A549 (cell line): ENCODE results near the gene ITPRIP. TPM values are rescaled to one million over a fixed set of nuclear protein-coding genes. Genes with fewer than 3 reads are reported as not detected.

Experiments
- ATAC-seq, 2 experiments: fragments of 200-7000 bp in 1 of 2; fragments of >200 bp in 1 of 2; cut with Nextera tagmentation in 1 of 2; cut with Tn5 transposase in 1 of 2; 3 replicates each; pipeline versions ENCODE4 v1.8.0 to v1.9.1; 2018 to 2020; ENCODE audit warnings: mild to moderate bottlenecking in 1 of 2, moderate library complexity in 1 of 2
- CTCF ChIA-PET: fragments of 300-600 bp; sonication (Branson Sonifier 250); formaldehyde crosslinking; extraction: SDS; loops from one replicate; lab custom pipeline; 2021; ENCODE audit warnings: antibody characterized with exemption, inconsistent platforms; lab: Yijun Ruan, JAX
- POLR2A ChIA-PET: fragments of 350-600 bp; formaldehyde crosslinking; extraction: SDS; loops from one replicate; lab custom pipeline; 2021; ENCODE audit warnings: antibody characterized with exemption, inconsistent platforms; lab: Yijun Ruan, JAX
- DNase-seq, 2 experiments: peaks; one replicate each; pipeline versions ENCODE4 v3.0.0 to v3.0.0-alpha.2; 2011 to 2016; ENCODE audit warnings: low read depth in 1 of 2, low spot score in 1 of 2
- FAIRE-seq: peaks from 2 replicates; lab custom pipeline; 2011; peaks lifted over from hg19 to GRCh38; lab: Jason Lieb, UNC
- H3K27ac ChIP-seq, 2 experiments: fragments of >200 bp; sonication (Bioruptor Twin); formaldehyde crosslinking; 3 replicates each; pipeline ENCODE4 v1.5.1; 2016 to 2017
- H3K4me1 ChIP-seq: fragments of >200 bp; sonication (Bioruptor Twin); formaldehyde crosslinking; 3 replicates; pipeline ENCODE4 v1.6.1; 2016
- H3K4me2 ChIP-seq: fragments of >200 bp; sonication (Bioruptor Twin); formaldehyde crosslinking; 3 replicates; pipeline ENCODE4 v1.6.1; 2016
- H3K4me3 ChIP-seq: fragments of >200 bp; sonication (Bioruptor Twin); formaldehyde crosslinking; 3 replicates; pipeline ENCODE4 v1.5.1; 2016
- H3K9me3 ChIP-seq: fragments of >200 bp; sonication (Bioruptor Twin); formaldehyde crosslinking; 3 replicates; pipeline ENCODE4 v1.6.1; 2016
- BCL3 ChIP-seq: fragments of >200 bp; sonication (Bioruptor Twin); formaldehyde crosslinking; IDR thresholded peaks from 3 replicates; pipeline ENCODE4 v1.6.1; 2016
- CBX2 ChIP-seq: fragments of 200-600 bp; sonication (generic); IDR thresholded peaks from 2 replicates; pipeline ENCODE4 v1.6.1; 2016; ENCODE audit warnings: low read depth, mild to moderate bottlenecking, borderline replicate concordance
- CBX8 ChIP-seq: fragments of 200-600 bp; sonication (generic); IDR thresholded peaks from 2 replicates; pipeline ENCODE4 v1.6.1; 2016
- CEBPB ChIP-seq, 2 experiments: fragments of >200 bp in 1 of 2; sonication (Bioruptor Twin) in 1 of 2; formaldehyde crosslinking in 1 of 2; IDR thresholded peaks; 2 replicates each; pipeline ENCODE4 v1.6.1; 2012 to 2016
- EHF ChIP-seq: fragments of 250-450 bp; sonication (Bioruptor Pico); IDR thresholded peaks from 2 replicates; pipeline ENCODE4 v1.5.0; 2020; ENCODE audit warnings: mild to moderate bottlenecking
- EP300 ChIP-seq, 2 experiments: fragments of >200 bp; sonication (Bioruptor Twin); formaldehyde crosslinking; IDR thresholded peaks; 2 replicates in 1 of 2; 3 replicates in 1 of 2; pipeline ENCODE4 v1.6.1; 2016 to 2017
- FOSB ChIP-seq: fragments of 250-450 bp; sonication (Bioruptor Pico); IDR thresholded peaks from 2 replicates; pipeline ENCODE4 v1.5.0; 2020; ENCODE audit warnings: mild to moderate bottlenecking, moderate library complexity
- FOXS1 ChIP-seq: fragments of 250-450 bp; sonication (Bioruptor Pico); IDR thresholded peaks from 2 replicates; pipeline ENCODE4 v1.5.0; 2020; ENCODE audit warnings: mild to moderate bottlenecking, moderate library complexity
- GATA3 ChIP-seq: IDR thresholded peaks from 2 replicates; pipeline ENCODE4 v1.6.1; 2012; ENCODE audit warnings: borderline replicate concordance
- HDAC2 ChIP-seq: fragments of 200-600 bp; sonication (generic); IDR thresholded peaks from 2 replicates; pipeline ENCODE4 v1.6.1; 2016
- HOXB13 ChIP-seq: fragments of 250-450 bp; sonication (Bioruptor Pico); IDR thresholded peaks from 2 replicates; pipeline ENCODE4 v1.5.0; 2020; ENCODE audit warnings: low read depth, mild to moderate bottlenecking, moderate library complexity
- JUNB ChIP-seq: fragments of >200 bp; sonication (Bioruptor Twin); formaldehyde crosslinking; IDR thresholded peaks from 2 replicates; pipeline ENCODE4 v1.6.1; 2016
- MAFK ChIP-seq: fragments of 450-650 bp; IDR thresholded peaks from 2 replicates; pipeline ENCODE4 v1.6.1; 2014; ENCODE audit not compliant: partially characterized antibody
- MAX ChIP-seq: IDR thresholded peaks from 2 replicates; pipeline ENCODE4 v1.6.1; 2012
- MAZ ChIP-seq: fragments of 150-350 bp; IDR thresholded peaks from 2 replicates; pipeline ENCODE4 v1.6.1; 2014; ENCODE audit warnings: antibody characterized with exemption, low read depth, low read length, borderline replicate concordance
- POLR2AphosphoS2 ChIP-seq: conservative IDR thresholded peaks from 2 replicates; pipeline ENCODE4 v1.6.1; 2012; ENCODE audit warnings: low read length, improper control_type of control experiment, inconsistent platforms
- RAD21 ChIP-seq, 2 experiments: fragments of >200 bp in 1 of 2; sonication (Bioruptor Twin) in 1 of 2; formaldehyde crosslinking in 1 of 2; IDR thresholded peaks in 1 of 2; conservative IDR thresholded peaks in 1 of 2; 2 replicates in 1 of 2; 3 replicates in 1 of 2; pipeline ENCODE4 v1.6.1; 2012 to 2018; ENCODE audit warnings: inconsistent platforms in 1 of 2
- RARB ChIP-seq: fragments of 250-450 bp; sonication (Bioruptor Pico); IDR thresholded peaks from 2 replicates; pipeline ENCODE4 v1.8.0; 2021; ENCODE audit warnings: mild to moderate bottlenecking, moderate library complexity
- SMC3 ChIP-seq: fragments of >200 bp; sonication (Bioruptor Twin); formaldehyde crosslinking; IDR thresholded peaks from 3 replicates; pipeline ENCODE4 v1.6.1; 2018; ENCODE audit warnings: inconsistent platforms
- SREBF2 ChIP-seq: fragments of 450-650 bp; IDR thresholded peaks from 2 replicates; pipeline ENCODE4 v1.6.1; 2014; ENCODE audit warnings: mild to moderate bottlenecking, moderate library complexity
- TP53 ChIP-seq: fragments of 250-450 bp; sonication (Bioruptor Pico); IDR thresholded peaks from 2 replicates; pipeline ENCODE4 v1.5.0; 2021; ENCODE audit warnings: mild to moderate bottlenecking, moderate library complexity
- ZFP36 ChIP-seq: fragments of 450-650 bp; IDR thresholded peaks from 2 replicates; pipeline ENCODE4 v1.6.1; 2014; ENCODE audit warnings: borderline replicate concordance; ENCODE audit not compliant: partially characterized antibody
- WGBS: methylation state at CpG from one replicate; pipeline ENCODE4 v1.1.6; 2017; ENCODE audit errors: missing lambda C conversion rate; 5-methylcytosine and 5-hydroxymethylcytosine counted together
- polyA plus RNA-seq, 4 experiments: library from polyadenylated mRNA; depleted of rRNA in 3 of 4; stranded (reverse); fragments of >200 nt; fragmentation: RNase III in 1 of 4; extraction: RNeasy Plus Mini Kit Qiagen cat#74134 plus additional on column Dnase treatment in 1 of 4; gene quantifications; 2 replicates in 3 of 4; 3 replicates in 1 of 4; pipeline ENCODE4 v1.2.3, GENCODE V29; 2011 to 2017

The ITPRIP gene
- polyA plus RNA-seq, 2 of the 4 experiments (the other 2 are of a cell fraction), result 14.8 to 21.0 TPM

GRCh38 chr10:104311184-104311720, 27.0 kb downstream of the ITPRIP start (continued):
- no peak for TF ChIP-seq SREBF2
- no peak for TF ChIP-seq CBX8
- no peak for TF ChIP-seq TP53 (CRISPR knock-in tag)
- no peak for TF ChIP-seq HOXB13 (CRISPR knock-in tag)
- TF ChIP-seq GATA3, result no peak
- no peak for TF ChIP-seq FOXS1 (CRISPR knock-in tag)

GRCh38 chr10:104309980-104310978, 28.0 kb downstream of the ITPRIP start:
- DNase-seq (no peak), FAIRE-seq (no peak), ATAC-seq (no peak)
- POLR2A ChIA-PET, result no interaction called here
- H3K4me2 ChIP-seq, result no peak overlapping the region
- H3K4me1 ChIP-seq, result peaks cover 10% of the 10 kb centered on the region; the same call in 1 of the 3 replicates
- no peak overlapping the region for H3K4me3 ChIP-seq
- WGBS, result 77% methylated on average over 15 of the region's 15 CpGs
- H3K27ac ChIP-seq, result 0 out of 6 replicates have a peak overlapping the region, but pooled peaks of 1 of the 2 experiments have one; percentile 9
- CTCF ChIA-PET, result interaction anchor here (0.8 to 17.2 kb wide), 9 partner anchors 11 to 38 kb away, joined by 3 to 267 read pairs (median 4); partner anchors contain the start of gene ITPRIP
- no peaks in the 10 kb centered on the region for H3K9me3 ChIP-seq
- TF ChIP-seq SMC3 (no peak), JUNB (no peak), ZFP36 (no peak), EHF (no peak), HDAC2 (no peak), POLR2AphosphoS2 (no peak; the same call in 1 of the 2 replicates), RAD21 (conservative IDR thresholded peaks at IDR 0.05 in 1 of 2, IDR thresholded peaks at IDR 0.05 in 1 of 2) (no peak), FOSB (CRISPR knock-in tag) (no peak), BCL3 (no peak), EP300 (IDR thresholded peaks at IDR 0.05) (no peak), MAFK (no peak), CBX2 (no peak)

GRCh38 chr10:104308439-104308903, 29.8 kb downstream of the ITPRIP start:
- Histone ChIP-seq H3K4me2 (no peak overlapping the region), H3K4me1 (peaks cover 10% of the 10 kb centered on the region; the same call in 1 of the 3 replicates), H3K9me3 (no peaks in the 10 kb centered on the region), H3K4me3 (no peak overlapping the region), H3K27ac (no peak overlapping the region)
- TF ChIP-seq RARB (CRISPR knock-in tag) (no peak), CEBPB (IDR thresholded peaks at IDR 0.05) (no peak), MAX (no peak), MAZ (no peak)
- 87% methylated on average over 4 of the region's 4 CpGs for WGBS
- ChIA-PET POLR2A (no interaction called here), CTCF (interaction anchor here (6.5 to 17.2 kb wide), 3 partner anchors 17 to 40 kb away, joined by 76 to 267 read pairs (median 188); no protein-coding TSS in a partner anchor)
- FAIRE-seq (no peak), ATAC-seq (no peak), DNase-seq (no peak)
